HG02943 (cell line): ENCODE measurements around the gene DAO.
"Not testable (repeated sequence)": the region's sequence is repeated elsewhere in the genome, so short reads cannot be mapped to it uniquely, and the experiment has no call there.

ENCODE experiments used
- ATAC-seq: cut with Tn5 transposase; IDR thresholded peaks from one replicate; pipeline ENCODE4 v1.9.1; 2021; ENCODE audit warnings: mild to moderate bottlenecking, low read depth, moderate library complexity; ENCODE audit not compliant: unreplicated experiment

DAO gene

DNA sequence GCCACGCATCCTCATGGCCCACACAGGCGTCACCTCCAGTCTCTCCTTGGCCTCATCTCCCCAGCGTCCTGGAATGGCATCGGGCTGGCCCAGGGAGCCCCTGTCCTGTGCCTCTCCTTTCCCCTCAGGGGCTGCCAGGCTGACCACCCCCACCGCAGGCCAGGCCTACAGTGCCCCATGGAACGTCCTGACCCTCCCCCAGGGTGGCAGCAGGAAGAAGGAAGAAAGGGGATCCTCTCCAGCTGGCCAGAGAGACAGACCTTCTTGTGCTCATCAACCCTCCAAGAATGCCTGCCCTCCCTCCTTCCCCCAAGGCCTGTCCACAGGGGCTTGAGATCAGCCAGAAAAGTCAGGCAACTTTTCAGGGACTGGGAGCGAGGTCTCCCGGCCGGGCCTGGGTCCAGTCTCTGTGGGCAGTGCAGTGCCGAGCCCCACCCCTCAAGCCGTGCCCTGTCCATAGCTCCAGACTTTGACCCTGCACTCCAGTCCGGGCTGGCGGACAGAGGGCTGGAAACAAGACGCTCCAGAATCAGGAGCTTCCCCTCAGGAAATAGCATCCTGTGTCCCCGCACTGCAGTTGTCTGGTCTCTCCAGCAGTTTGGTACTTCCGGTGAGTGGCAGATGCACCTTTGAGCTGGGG, at the start of gene DAO:
Gene DAO, plus strand, starts transcription at position 478 of the 640 bp plus-strand sequence. CDS start 4,915 bp downstream, outside the sequence.
- no peak for ATAC-seq

- peak; percentile 75 for ATAC-seq
These were observed 48.4 kb upstream of the DAO start for GRCh38 chr12:108831309-108831991.

- no peak for ATAC-seq
These were observed 47.7 kb upstream of the DAO start for GRCh38 chr12:108832208-108832607.

GRCh38 chr12:108832730-108833354, 47.0 kb upstream of the DAO start:
- ATAC-seq = no peak

- ATAC-seq = no peak
These were observed 46.5 kb upstream of the DAO start for GRCh38 chr12:108833355-108833733.

GRCh38 chr12:108833757-108834472, 46.0 kb upstream of the DAO start:
- ATAC-seq = no peak

GRCh38 chr12:108835860-108836634, 43.8 kb upstream of the DAO start:
- no peak for ATAC-seq

- ATAC-seq = no peak
These were observed 42.7 kb upstream of the DAO start for GRCh38 chr12:108837239-108837638.

DNA sequence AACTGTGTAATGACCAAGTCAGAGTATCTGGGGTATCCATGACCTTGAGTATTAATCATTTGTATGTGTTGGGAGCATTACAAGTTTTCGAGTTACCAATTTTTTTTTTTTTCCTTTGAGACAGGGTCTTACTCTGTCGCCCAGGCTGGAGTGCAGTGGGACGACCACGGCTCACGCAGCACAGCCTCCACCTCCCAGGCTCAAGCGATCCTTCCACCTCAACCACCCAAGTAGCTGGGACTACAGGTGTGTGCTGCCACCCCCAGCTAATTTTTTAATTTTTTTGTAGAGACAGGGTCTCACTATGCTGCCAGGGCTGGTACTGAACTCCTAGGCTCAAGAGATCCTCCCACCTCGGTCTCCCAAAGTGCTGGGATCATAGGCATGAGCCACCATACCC, 42.2 kb upstream of the DAO start:
- no peak for ATAC-seq

DNA sequence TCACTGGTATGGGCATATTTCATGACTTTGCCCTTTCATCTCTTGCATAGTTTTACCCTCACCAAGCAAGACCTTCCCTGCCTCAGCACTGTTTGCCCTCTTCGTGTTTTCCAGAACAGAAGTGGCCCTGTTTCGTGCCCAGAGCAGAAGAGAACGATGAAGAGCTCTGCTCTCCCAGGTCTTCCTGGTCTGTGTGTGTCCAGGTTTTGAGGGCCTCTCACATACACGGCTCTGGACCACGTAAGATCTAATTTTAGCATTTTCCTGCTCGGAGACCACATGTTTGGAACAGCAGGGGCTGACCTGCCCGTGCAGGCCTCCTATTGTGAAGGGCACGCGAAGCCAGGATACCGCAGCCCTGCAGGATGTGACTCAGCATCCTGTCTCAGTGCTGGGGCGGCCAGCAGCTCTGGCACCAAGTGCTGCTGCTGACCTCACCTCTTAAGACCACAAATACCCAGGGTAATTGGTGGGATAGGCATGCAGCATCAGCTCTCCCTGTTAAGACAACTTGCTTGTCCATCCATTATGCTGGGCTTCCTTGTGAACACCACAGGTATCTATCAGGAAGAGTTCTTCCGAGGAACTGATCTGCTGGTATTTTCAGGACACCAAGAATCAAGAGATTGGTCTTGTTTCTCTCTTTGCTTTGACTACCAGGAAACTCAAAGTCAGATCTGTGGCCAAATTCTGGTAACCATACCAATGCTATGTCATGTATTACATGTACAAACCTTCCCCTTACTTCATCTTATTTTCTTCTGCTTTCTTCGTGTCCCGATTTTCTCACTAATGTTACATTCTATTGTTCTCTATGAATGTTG, 41.5 kb upstream of the DAO start:
- peak; percentile 94 for ATAC-seq

GRCh38 chr12:108839018-108839889, 40.6 kb upstream of the DAO start:
- no peak for ATAC-seq

GRCh38 chr12:108839890-108840230, 40.0 kb upstream of the DAO start:
- ATAC-seq = no peak

GRCh38 chr12:108840605-108841332, 39.1 kb upstream of the DAO start:
- no peak for ATAC-seq

DNA sequence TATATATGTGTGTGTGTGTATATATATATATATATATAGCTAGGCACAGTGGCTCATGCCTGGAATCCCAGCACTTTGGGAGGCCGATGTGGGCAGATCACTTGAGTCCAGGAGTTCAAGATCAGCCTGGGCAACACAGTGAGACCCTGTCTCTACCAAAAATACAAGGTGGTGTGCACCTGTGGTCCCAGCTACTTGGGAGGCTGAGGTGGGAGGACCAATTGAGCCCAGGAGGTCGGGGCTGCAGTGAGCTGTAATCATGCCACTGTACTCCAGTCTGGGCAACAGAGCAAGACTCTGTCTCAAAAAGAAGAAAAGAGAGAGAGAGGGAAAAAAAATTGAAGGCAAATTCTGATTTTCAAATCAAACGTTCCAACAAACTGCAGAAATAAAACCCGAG, 38.1 kb upstream of the DAO start:
- ATAC-seq = not testable (repeated sequence)

DNA sequence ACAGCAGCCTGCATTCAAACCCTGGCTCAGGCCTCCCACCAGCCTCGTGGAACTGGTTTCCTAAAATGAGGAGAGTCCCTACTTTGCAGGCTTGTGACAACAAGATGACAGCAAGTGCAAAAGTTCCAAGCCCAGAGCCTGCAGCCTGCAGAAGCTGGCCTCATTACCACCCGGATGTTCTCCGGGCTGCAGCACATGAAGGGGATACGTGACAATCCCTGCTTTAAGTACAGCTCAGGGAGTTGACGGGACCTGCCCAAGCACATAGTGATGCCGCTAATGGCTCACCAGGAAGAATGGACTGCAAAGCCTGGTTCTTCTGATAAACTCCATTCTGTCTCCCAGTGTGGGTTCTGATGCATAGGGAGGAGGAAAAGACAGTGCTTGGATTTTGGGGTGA, 37.5 kb upstream of the DAO start:
- no peak for ATAC-seq

DNA sequence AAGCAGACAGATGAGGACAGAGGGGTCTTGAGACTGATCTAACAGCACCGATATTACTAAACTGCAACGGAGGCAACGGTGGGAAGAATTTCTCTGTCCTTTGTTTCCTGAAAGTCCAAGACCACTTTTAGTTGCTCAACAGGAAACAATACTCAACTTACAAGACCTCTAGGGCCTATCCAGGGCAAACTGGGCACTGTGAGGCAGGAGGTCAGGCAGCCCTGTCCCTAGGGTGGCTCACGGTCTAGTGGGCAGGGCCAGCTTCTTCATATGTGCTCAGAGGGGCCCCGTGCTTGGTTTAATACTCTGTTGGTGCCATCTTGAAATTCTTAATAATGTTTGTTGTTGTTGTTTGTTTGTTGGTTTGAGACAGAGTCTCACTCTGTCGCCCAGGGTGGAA, 36.7 kb upstream of the DAO start:
- ATAC-seq = no peak

DNA sequence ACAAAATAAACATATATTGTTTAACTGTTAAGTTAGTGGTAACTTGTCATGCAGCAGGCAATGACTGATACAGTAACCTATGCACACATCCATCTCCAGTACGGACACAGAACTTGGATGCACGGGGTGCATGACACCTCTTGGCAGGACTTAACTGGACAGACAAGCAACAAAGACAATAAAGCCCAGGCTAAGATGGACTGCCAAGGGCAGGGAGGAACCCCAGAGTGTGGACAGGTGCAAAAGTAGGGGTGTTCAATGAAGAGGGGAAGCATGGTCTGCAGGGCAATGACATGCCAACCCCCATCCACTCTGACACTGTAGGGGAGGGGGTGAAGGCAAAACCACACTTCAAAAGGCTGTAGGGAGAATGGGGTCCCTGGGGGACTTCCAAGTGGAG, 34.2 kb upstream of the DAO start:
- no peak for ATAC-seq

GRCh38 chr12:108846290-108846701, 33.6 kb upstream of the DAO start:
- ATAC-seq = no peak
